Loucy (cell line): ENCODE measurements around the gene SRD5A1.
"Not testable (repeated sequence)": the region's sequence is repeated elsewhere in the genome, so short reads cannot be mapped to it uniquely, and the experiment has no call there.

ENCODE experiments used
- H2AFZ ChIP-seq: fragments of 200-600 bp; sonication (generic); 2 replicates; pipeline ENCODE4 v1.6.0; 2016; ENCODE audit warnings: antibody characterized with exemption, mild to moderate bottlenecking, low read length, moderate library complexity
- H3F3A ChIP-seq: fragments of 200-600 bp; 2 replicates; pipeline ENCODE4 v1.6.0; 2016; ENCODE audit warnings: antibody characterized with exemption, low read depth, mild to moderate bottlenecking
- H3K27me3 ChIP-seq: fragments of 200-600 bp; sonication (generic); 2 replicates; pipeline ENCODE4 v1.6.1; 2014; ENCODE audit warnings: low read length, mild to moderate bottlenecking; ENCODE audit not compliant: insufficient read depth, poor library complexity, severe bottlenecking
- H3K36me3 ChIP-seq: fragments of 200-600 bp; sonication (generic); 2 replicates; pipeline ENCODE4 v1.6.1; 2016; ENCODE audit warnings: low read length; ENCODE audit not compliant: insufficient read depth
- H3K4me1 ChIP-seq: fragments of 200-600 bp; sonication (generic); 2 replicates; pipeline ENCODE4 v1.5.1; 2014; ENCODE audit warnings: low read length, mild to moderate bottlenecking; ENCODE audit not compliant: insufficient read depth, poor library complexity, severe bottlenecking
- H3K4me2 ChIP-seq: fragments of 200-600 bp; sonication (generic); 2 replicates; pipeline ENCODE4 v1.6.0; 2014; ENCODE audit warnings: antibody characterized with exemption, low read length, low read depth, mild to moderate bottlenecking; ENCODE audit not compliant: poor library complexity, severe bottlenecking
- H3K4me3 ChIP-seq: fragments of 200-600 bp; sonication (generic); 2 replicates; pipeline ENCODE4 v1.5.1; 2014; ENCODE audit warnings: low read length, mild to moderate bottlenecking, mixed read lengths; ENCODE audit not compliant: poor library complexity, severe bottlenecking
- H3K79me2 ChIP-seq: fragments of 200-600 bp; sonication (generic); 2 replicates; pipeline ENCODE4 v1.6.1; 2014; ENCODE audit warnings: low read length; ENCODE audit not compliant: insufficient read depth
- H3K9ac ChIP-seq: fragments of 200-600 bp; sonication (generic); 2 replicates; pipeline ENCODE4 v1.6.0; 2014; ENCODE audit warnings: mild to moderate bottlenecking, low read depth, low read length, moderate library complexity; ENCODE audit not compliant: poor library complexity, severe bottlenecking
- H3K9me2 ChIP-seq: fragments of 200-600 bp; sonication (generic); replicated peaks from 2 replicates; pipeline ENCODE4 v1.6.1; 2016; ENCODE audit warnings: low read depth, low read length, mixed read lengths
- H3K9me3 ChIP-seq: fragments of 200-600 bp; sonication (generic); 2 replicates; pipeline ENCODE4 v1.6.1; 2014; ENCODE audit warnings: mild to moderate bottlenecking, antibody characterized with exemption, low read length, low read depth; ENCODE audit not compliant: insufficient read depth
- H4K20me1 ChIP-seq: fragments of 200-600 bp; sonication (generic); 2 replicates; pipeline ENCODE4 v1.6.0; 2014; ENCODE audit warnings: antibody characterized with exemption, low read length, mild to moderate bottlenecking; ENCODE audit not compliant: insufficient read depth, poor library complexity, severe bottlenecking
- EZH2phosphoT487 ChIP-seq: fragments of 200-600 bp; IDR thresholded peaks from 2 replicates; pipeline ENCODE4 v1.6.1; 2018; ENCODE audit warnings: antibody characterized with exemption, mild to moderate bottlenecking, moderate library complexity, borderline replicate concordance
- TF ChIP-seq, protein P1 (sequence below): fragments of 200-600 bp; sonication (generic); conservative IDR thresholded peaks from 2 replicates; pipeline ENCODE4 v1.5.1; 2014; ENCODE audit warnings: mild to moderate bottlenecking, antibody characterized with exemption, low read length

SRD5A1 gene

DNA sequence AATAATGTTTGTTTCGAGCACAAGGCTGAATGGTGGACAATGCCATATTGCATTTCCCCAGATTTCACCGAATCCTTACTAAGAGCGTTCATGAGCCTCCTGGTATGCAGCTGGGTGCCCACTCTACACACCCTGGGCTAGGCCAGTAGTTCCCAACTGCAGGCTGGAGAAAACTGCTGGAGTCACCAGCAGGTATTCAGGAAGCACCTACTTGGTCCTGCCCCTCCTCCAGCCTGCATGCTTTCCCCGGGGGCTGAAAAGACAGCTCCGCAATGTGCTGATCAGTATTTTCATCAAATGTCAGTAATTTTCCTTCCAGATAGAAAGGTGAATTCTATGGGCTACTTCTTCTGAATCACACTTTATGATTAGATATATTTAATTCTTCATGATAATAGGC, 34.4 kb downstream of the SRD5A1 start:
- no peak overlapping the region for H3K4me3 ChIP-seq
- H3K4me2 ChIP-seq, result no peak overlapping the region
- H3K9me2 ChIP-seq, result no peaks in the 10 kb centered on the region
- no peak overlapping the region for H3K9ac ChIP-seq
- no peaks in the 10 kb centered on the region for H4K20me1 ChIP-seq
- no peaks in the 10 kb centered on the region for H3K4me1 ChIP-seq
- no peaks in the 10 kb centered on the region for H3F3A ChIP-seq
- no peaks in the 10 kb centered on the region for H3K36me3 ChIP-seq
- no peaks in the 10 kb centered on the region for H3K27me3 ChIP-seq
- H3K9me3 ChIP-seq, result no peaks in the 10 kb centered on the region
- no peak overlapping the region for H2AFZ ChIP-seq
- no peak for TF ChIP-seq EZH2phosphoT487
- TF ChIP-seq, protein P1, sequence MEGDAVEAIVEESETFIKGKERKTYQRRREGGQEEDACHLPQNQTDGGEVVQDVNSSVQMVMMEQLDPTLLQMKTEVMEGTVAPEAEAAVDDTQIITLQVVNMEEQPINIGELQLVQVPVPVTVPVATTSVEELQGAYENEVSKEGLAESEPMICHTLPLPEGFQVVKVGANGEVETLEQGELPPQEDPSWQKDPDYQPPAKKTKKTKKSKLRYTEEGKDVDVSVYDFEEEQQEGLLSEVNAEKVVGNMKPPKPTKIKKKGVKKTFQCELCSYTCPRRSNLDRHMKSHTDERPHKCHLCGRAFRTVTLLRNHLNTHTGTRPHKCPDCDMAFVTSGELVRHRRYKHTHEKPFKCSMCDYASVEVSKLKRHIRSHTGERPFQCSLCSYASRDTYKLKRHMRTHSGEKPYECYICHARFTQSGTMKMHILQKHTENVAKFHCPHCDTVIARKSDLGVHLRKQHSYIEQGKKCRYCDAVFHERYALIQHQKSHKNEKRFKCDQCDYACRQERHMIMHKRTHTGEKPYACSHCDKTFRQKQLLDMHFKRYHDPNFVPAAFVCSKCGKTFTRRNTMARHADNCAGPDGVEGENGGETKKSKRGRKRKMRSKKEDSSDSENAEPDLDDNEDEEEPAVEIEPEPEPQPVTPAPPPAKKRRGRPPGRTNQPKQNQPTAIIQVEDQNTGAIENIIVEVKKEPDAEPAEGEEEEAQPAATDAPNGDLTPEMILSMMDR, result no peak
- no peaks in the 10 kb centered on the region for H3K79me2 ChIP-seq

DNA sequence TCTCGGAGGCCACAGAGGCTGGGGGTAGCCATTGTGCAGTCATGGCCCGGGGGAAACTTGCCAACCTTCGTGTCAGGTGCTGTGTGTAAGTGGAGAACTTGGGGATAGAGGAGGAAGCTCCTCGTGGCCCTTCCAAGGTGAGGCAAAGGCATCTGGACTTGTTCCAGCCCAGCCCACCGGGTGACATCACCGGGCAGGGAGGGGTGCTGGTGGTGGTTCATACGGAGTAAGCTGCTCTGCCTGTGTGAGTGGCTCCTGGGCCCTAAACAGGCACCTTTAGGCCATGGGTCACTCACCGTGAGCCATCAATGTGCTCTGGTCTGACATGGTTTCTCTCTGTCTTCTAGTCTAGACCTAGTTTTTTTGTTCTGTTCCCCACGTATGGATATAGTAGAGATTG, 35.5 kb downstream of the SRD5A1 start:
- not testable (repeated sequence) for H3K79me2 ChIP-seq, H3K9me3 ChIP-seq

DNA sequence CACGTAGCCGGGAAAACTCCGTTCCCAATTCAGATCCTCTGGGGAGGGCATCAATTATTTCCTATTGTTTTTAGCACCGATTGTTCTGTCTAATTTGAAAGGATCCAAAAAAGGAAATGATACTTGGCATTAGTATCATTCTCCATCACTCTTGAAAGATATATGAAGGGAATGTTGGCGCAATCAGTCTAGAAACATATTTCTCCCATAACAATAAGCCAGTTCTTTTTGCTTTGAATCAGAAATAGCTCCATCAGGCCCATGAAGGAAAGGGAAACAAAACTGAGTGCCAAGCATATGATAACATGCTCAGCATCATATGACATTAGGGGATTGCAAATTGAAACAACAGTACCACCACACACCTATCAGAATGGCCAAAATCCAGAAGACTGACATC, 39.8 kb downstream of the SRD5A1 start:
- no peaks in the 10 kb centered on the region for H3K9me2 ChIP-seq
- no peak overlapping the region for H3K4me2 ChIP-seq
- H4K20me1 ChIP-seq, result no peaks in the 10 kb centered on the region
- H3K36me3 ChIP-seq, result no peaks in the 10 kb centered on the region
- no peak overlapping the region for H3K9ac ChIP-seq
- H3F3A ChIP-seq, result no peaks in the 10 kb centered on the region
- H3K27me3 ChIP-seq, result no peaks in the 10 kb centered on the region
- H3K9me3 ChIP-seq, result no peaks in the 10 kb centered on the region
- no peaks in the 10 kb centered on the region for H3K79me2 ChIP-seq
- no peaks in the 10 kb centered on the region for H3K4me1 ChIP-seq
- H2AFZ ChIP-seq, result no peak overlapping the region
- H3K4me3 ChIP-seq, result no peak overlapping the region
- no peak for TF ChIP-seq EZH2phosphoT487
- TF ChIP-seq, protein P1, result no peak

More for the DNA sequence above, 35.5 kb downstream of the SRD5A1 start:
- not testable (repeated sequence) for H3K4me2 ChIP-seq, H4K20me1 ChIP-seq, H3K36me3 ChIP-seq, H2AFZ ChIP-seq, H3K4me3 ChIP-seq, H3K9ac ChIP-seq, H3K27me3 ChIP-seq, H3F3A ChIP-seq, H3K4me1 ChIP-seq, H3K9me2 ChIP-seq

DNA sequence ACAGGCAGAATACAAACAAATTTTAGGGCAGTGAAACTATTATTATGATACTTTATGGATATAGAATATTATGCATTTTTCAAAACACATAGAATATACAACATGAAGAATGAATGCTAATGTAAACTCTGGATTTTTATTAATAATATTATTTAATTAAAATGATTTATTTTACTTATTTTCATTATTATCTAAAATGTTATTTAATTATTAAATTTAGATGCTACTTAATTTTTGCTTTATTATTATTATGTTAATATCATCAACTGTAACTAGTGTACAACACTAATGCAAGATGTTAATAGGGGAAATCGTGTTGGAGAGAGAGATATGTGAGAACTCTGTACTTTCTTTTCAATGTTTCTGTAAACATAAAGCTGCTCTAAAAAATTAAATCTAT, 40.7 kb downstream of the SRD5A1 start:
- Histone ChIP-seq H3K36me3 (no peaks in the 10 kb centered on the region), H4K20me1 (no peaks in the 10 kb centered on the region), H3K9ac (no peak overlapping the region), H3K9me3 (no peaks in the 10 kb centered on the region), H3K9me2 (no peaks in the 10 kb centered on the region), H3K4me3 (no peak overlapping the region), H2AFZ (no peak overlapping the region), H3K4me1 (no peaks in the 10 kb centered on the region), H3K4me2 (no peak overlapping the region), H3F3A (no peaks in the 10 kb centered on the region), H3K79me2 (no peaks in the 10 kb centered on the region), H3K27me3 (no peaks in the 10 kb centered on the region)
- TF ChIP-seq, protein P1, result no peak
- TF ChIP-seq EZH2phosphoT487, result no peak
